NCI-H2196 (cell line): Measurements from ENCODE around the gene R3HCC1L.

Experiments
- DNase-seq: peaks from one replicate; lab custom pipeline; 2025; ENCODE audit not compliant: unreplicated experiment; lab: John Stamatoyannopoulos, UW

R3HCC1L gene

DNA sequence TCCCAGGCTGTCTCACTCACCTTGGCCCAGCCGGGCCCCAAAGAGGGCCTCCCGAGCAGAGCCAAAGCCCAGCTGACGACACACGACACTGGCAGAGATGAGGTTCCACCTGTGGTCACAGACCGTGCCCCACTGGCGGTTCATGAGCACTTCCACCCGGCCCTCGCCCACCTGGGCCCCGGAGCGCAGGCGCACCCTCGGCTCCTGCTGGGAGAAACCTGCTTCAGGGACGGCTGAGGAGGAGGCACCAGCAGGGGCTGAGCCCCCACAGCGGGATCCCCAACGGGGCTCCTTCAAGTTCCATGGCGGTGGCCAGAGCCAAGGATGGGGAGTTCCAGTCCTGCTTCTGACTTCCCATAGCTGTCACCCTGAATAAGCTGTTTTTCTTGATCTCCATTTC lies 123.5 kb downstream of the R3HCC1L start:
- DNase-seq, result no peak

DNA sequence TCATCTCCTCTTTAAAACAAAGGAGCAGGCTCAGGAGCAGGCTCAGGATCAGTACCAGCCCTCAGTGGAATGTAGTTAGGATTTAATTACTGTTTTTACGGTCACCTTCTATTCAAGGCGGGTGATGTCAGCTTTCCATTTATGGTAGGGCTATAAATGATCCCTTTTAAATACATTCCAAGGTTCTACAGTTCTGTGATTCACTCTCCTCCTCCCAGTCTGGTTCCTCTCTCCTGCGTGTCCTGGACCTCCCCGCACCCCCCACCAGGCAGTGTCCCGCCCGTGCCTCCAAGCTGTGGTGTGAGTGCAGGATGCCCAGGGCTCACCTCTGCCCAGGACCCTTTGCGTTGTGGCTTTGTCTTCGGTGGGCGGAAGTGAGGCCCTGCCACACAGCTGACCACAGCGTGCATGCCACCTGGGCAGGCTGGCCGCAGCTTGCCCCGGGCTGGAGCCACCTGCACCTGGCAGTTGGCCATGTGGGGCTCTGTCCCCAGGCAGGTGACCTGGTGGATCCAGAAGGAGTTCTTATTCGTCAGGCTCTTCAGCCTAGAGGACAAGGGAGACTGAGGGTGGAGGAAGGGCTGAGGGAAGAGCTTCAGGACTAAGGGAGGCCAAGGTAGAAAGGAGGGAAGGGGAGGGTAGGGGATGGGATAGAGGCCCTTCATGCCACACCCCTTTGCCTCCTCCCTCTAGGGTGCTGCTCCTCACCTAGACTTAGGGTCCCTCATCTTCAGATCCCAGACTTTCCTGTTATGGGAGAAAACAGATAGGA lies 124.4 kb downstream of the R3HCC1L start:
- DNase-seq, result no peak

DNA sequence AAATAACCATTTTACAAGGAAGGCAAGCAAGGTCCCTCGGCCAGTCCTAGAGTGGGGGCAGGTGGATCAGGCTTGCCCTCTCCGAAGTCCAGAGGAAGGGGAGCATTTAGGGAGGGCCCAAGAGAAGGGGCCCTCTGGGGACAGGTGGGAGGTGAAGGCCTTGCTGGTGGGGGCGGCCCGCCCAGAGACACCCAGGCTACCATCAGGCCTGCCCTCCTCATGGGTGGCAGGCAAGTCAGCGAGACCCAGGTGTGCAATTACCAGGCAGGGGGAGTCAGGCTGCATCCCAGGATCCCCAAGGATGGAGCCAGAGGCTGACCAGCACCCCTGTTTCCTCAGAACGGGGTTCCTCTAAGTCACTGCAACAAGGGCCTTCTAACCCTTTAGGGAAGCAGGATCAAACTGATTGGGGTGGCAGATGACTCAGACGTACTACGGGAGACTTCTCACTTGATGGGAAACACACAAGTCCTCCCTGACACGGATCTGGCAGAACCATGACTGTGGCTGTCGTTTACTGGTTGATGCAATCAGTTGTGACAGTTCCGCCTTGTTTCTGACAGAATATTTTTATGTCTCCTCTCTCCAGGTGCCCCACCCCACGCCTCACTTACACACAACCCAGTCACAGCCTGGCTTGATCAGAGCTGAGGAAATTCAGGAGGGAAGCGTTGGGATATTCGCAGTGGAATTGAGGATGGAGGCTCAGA lies 125.3 kb downstream of the R3HCC1L start:
- DNase-seq, result no peak

DNA sequence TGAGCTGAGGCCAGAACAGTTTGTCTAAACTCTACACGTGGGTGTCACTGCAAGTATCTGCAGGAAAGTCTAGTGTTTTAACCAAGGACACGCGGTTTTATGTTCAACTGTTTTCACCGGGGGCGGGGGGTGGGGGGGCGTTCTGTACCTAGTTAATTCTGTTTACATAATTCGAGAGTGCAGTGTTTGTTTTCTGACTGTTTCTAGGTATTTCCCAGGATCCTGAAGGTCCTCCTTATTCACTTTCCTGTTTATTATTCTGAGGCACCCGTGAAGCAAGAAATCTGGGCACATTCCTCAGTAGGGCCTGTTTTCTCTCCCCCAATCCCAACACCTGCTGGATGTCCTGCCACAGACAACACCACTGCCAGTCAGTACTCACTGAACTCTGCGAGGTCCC lies 125.9 kb downstream of the R3HCC1L start:
- no peak for DNase-seq

- no peak for DNase-seq
Measured at GRCh38 chr10:98260752-98261151, 126.3 kb downstream of the R3HCC1L start.

DNA sequence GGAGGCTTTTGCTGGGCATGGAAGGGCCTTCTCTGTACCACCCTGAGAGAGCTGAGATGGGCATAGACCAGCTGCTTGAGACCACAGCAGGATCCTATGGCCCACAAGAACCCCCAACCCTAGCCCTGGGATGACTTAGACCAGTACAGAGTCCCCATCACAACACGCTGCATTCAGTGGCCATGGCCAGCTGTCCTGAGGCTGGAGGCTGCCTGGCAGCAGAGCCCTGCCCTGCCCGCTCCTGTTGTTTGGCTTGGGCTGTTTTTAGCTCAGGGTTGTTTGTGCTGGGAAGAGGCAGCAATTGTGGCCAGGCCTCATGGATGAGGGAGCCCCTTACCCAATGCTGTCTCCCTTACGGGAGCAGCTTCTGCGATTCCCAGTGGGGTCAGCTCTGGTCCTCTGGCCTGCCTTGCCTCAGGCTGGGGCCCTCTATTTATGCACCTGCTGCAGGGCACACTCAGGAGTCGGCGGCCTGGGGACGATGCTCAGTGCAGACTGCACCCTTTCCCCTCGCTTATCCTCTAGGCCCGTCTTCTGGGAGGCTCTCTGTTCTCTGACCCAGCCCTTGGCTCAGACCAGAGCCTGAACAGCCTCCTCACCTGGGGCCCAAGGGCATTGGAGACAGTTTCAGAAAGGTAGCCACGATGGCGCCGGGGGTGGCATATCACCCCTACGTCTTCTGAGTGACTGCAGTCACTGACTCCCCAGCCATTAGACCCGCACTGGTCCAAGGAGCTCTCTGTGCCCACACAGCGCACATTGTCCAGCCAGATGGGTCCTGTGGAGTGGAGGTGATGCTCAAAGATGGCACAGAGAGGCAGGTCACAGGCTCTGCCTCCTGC lies 127.2 kb downstream of the R3HCC1L start:
- DNase-seq, result no peak

DNA sequence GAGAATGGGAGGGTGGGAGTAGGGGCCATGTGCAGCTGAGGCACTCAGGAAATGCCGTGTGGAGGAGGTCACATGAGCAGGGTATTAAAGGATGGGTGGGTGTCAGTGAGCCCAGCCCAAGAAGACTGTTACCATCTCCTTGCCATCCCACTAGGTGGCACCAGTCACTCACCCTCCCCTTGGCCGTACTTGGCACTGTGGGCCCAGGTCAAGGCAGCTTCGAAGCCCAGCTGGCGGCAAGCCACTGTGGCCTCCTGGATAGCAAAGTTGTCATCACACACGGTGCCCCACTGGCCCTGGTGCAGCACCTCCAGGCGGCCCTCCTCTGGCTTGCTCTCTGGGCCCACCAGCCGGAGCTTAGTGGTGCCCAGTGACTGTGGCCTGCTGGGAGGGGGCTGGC lies 128.1 kb downstream of the R3HCC1L start:
- DNase-seq, result peak; percentile 41

GRCh38 chr10:98263088-98263487 lies 128.6 kb downstream of the R3HCC1L start:
- DNase-seq, result no peak

DNA sequence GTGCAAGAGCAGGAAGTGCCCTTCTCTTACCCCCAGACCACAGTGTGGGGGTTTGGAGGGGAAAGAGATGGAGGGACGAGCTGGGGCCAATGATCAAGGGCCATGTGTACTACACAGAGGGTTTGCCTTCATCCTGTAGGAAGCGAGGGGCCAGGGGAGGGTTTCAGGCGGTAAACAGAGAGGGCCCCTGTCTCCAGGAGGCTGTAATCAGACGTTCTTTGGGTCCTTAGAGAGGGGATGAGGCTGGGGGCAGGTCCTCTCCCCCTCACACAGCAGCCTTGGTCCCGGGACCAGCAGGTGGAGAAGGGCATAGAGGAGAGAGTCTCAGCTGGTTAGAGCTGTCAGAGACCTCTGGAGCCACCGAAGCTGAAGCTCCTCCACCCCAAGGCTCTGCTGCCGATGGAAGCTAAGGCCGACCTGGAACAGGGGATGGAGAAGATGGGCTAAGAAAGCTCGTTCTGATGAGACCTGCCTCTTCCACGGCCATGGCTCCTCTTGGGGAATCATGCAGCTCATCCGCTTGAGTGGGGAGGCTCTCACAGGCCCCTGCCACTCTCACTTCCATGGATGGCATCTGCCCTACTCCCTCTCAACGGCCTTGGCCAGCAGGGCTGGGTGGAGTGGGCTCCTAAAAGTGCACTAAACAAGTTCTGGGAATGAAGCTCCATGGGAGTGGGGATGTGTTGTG lies 130.1 kb downstream of the R3HCC1L start:
- no peak for DNase-seq

DNA sequence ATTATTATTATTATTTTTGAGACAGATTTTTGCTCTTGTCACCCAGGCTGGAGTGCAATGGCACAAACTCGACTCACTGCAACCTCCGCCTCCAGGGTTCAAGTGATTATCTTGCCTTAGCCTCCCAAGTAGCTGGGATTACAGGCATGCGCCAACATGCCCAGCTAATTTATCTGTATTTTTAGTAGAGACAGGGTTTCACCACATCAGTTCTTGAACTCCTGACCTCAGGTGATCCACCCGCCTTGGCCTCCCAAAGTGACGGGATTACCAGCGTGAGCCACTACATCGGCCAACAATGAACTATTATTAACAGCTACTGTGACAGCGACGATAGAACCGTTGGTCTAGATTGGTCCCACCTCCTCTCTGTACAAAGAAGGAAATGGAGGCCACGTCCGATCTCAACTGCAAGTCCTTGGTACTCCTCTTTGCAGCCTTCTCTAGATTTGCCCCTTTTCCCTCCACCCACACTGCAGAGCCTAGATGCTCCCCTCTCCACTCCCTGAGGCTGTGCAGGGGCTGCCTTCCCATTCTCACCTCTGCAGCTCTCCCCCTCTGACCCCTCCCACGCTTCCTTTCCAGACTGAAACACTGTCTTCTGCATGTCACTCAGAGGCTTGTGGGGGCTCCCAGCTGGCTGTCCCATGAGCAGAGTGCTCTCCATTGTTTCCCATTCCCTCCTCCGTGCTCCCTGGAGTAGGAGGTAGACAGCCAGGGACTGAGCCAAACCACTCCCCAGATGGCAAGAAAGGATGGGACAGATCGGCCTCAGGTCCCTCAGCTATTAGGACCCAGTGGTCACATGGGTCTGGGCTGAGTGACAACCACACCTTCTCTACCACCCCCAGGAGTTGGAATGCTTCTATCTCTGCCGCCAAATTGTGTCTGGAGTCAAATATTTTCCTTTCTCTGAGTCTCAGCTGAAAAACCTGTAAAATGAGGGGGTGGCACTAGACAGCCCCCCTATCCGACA lies 131.2 kb downstream of the R3HCC1L start:
- DNase-seq, result no peak

- DNase-seq, result no peak
Measured at GRCh38 chr10:98266647-98267046, 132.2 kb downstream of the R3HCC1L start.

DNA sequence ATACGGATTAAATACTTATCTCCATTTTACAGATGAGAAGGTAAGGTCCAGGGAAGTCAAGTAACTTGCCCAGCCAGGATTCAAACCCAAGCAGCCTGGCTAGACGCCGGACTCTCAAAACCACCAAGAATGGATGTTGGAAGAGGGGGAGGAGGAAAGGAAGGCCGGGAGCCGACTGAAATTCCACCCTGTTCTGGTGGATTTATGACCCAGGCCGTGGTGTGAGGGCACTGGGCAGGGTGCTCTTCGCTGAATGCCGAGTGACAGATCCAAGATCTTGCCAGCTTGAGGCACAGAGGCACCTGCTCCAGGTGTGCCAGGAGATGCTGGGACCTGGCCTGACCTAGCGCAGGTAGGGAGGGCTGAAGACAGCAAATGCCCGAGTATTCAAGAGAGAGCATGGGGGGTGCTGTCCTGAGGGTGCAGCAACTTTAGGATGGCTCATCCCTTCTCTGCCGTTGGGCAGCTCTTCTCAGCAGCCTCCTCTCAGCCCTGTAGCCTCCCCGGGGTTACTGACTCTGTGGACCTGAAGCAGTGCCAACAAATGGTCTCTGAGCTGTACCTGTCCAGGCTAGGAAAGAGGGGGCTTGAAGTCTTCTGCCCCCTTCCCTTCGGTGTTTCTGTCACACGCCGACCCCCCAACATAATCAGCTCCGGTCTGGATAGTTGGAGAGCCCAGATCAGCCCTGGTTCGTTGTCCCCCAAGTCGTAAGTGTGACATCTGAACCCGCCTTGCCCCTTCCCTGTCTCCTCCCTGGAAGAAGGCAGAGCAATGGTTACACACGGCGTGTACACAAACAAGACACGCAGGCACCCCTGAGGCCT lies 132.8 kb downstream of the R3HCC1L start:
- no peak for DNase-seq

DNA sequence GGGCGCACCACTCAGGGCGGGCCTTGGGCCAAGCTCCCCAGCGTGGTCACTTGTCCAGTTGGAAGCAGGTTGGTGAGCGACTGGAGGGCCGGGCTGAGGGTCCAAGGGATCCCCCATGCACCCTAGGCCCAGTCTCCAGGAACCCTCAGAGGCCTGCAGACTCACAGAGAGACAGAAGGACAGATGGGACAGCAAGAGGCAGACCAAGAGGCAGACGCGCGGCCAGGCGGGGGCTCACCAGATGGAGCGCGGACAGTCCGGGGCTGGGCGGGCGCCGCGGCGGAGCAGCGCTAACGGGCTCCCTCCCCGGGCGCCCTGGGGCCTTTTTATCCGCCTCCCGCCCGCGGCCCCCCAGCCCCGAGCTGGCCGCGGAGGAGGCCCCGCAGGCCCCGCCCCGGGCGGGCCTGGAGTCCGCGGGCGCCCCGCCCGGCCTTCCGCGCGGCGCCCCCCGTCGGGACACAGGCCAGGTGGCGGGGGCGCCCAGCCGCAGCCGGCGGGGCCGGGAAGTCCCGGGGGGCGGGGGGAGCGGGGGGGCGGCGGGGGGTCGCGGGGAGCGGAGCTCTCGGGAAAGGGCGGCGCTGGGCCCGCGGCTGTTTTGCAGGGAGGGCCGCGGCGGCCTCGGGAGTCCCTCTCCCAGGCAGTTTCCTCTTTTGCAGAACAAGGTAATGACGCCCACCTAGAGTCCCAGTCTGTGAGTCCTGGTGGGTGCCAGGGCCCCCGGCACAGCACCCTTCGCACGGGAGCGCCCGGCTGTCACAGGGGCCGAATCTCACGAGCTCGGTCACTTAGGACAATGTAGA lies 133.6 kb downstream of the R3HCC1L start, which contains the start of gene LOXL4:
TSS of gene LOXL4 (minus strand) at position 301 of the 800 bp plus-strand sequence. CDS start 5,175 bp downstream, outside the sequence.
- DNase-seq, result no peak

DNA sequence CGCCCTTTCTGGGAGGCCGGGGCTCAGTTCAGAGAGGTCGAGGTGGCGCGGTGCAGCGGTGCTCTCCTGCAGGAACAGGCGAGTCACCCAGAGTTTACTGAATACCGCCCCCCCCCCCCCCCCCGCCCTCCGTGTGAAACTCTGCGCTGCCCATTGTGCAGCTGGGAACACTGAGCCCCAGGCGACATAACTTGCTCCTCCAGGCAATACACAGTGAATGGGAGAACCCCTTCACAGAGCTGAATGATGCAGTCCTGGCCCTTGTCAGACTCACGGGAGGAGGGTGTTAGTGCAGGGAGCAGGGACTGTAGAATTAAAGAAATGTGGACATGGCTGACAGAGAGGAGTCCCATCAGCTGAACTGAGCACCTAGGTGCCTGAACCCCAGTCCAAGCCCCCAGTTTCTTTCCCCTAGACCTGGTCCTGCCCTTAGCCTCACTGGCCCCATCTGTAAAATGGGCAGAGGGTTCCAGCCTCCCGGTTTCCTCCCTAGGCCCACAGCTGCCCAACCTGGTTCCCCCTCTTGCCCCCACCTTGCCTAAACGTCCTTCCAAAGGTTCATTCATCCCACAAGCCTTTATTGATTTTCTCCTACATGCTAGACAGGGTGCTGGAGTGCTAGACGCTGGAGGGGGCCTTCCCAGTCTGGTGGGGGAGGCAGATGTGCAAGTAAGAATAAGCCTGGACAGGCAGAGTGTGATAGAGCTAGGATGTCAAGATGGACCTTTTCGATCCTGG lies 134.4 kb downstream of the R3HCC1L start:
- no peak for DNase-seq

- peak; percentile 9 for DNase-seq
Measured at GRCh38 chr10:98269435-98269912, 135.0 kb downstream of the R3HCC1L start.

DNA sequence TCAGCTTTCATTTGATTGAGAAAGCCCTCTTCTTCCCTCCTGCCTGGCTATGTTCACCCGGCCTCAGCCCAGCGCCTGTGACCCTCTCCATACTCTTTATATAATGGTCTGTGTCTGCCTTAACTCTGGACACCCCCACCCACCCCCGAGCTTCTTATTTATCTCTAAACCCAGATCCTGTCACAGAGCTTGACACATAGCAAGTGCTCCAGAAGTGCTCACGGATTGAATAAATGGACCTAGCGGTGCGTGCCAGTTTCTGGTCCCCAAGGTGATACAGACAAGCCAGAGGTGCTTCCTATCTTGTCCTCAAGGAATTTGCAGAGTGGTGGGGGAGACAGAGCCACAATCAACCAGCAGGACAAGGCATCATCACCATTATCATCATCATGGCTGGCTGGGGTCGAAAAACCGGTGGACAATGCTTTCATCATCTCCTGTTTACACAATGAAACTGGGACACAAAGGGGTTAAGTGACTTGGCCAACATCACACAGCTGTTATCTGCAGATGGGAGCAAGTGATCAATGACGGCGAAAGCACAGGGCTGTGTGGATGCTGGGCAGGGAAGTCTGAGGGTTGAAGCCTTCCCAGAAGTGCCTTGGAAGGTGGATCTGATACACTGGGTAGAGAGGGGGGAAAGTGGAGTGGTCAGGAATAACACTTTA lies 135.8 kb downstream of the R3HCC1L start:
- no peak for DNase-seq

- DNase-seq, result no peak
Measured at GRCh38 chr10:98270786-98271185, 136.3 kb downstream of the R3HCC1L start.
